Activated CD4-positive, alpha-beta T cell treated with anti-CD3 and anti-CD28 coated beads for 36 hours (primary cell): ENCODE data around the gene VPS13D. TPM values are rescaled to one million over a fixed set of nuclear protein-coding genes. Genes with fewer than 3 reads are reported as not detected.
"Not testable (repeated sequence)": the region's sequence is repeated elsewhere in the genome, so short reads cannot be mapped to it uniquely, and the experiment has no call there.

ENCODE experiments used
- ATAC-seq: fragments of 200-7000 bp; cut with Tn5 transposase; one replicate; pipeline ENCODE4 v1.10.0; 2021; ENCODE audit warnings: mild to moderate bottlenecking, moderate library complexity
- CTCF ChIA-PET: fragments of 350-600 bp; sonication (Branson Sonifier 250); formaldehyde crosslinking; loops from one replicate; lab custom pipeline; 2021; ENCODE audit warnings: antibody characterized with exemption; lab: Charles Lee
- POLR2A ChIA-PET: fragments of 350-600 bp; sonication (Branson Sonifier 250); formaldehyde crosslinking; loops from one replicate; lab custom pipeline; 2021; ENCODE audit warnings: antibody characterized with exemption, inconsistent platforms; lab: Charles Lee
- DNase-seq: peaks from one replicate; pipeline ENCODE4 v3.0.0-alpha.2; 2020
- H3K27ac Mint-ChIP-seq: one replicate; pipeline ENCODE4 v1.8.0; 2021; ENCODE audit warnings: mixed read lengths
- H3K27me3 Mint-ChIP-seq: one replicate; pipeline ENCODE4 v1.8.0; 2021; ENCODE audit warnings: mixed read lengths
- H3K36me3 Mint-ChIP-seq: one replicate; pipeline ENCODE4 v1.8.0; 2021; ENCODE audit warnings: low read depth, mixed read lengths
- H3K4me1 Mint-ChIP-seq: one replicate; pipeline ENCODE4 v1.8.0; 2021; ENCODE audit warnings: mixed read lengths
- H3K4me3 Mint-ChIP-seq: one replicate; pipeline ENCODE4 v1.8.0; 2021; ENCODE audit warnings: mild to moderate bottlenecking, moderate library complexity, mixed read lengths
- H3K9me3 Mint-ChIP-seq: one replicate; pipeline ENCODE4 v1.8.0; 2021; ENCODE audit warnings: low read depth, mixed read lengths
- intact Hi-C, 2 experiments: fragments of 100-400 bp; cut with DNase I in 1 of 2; cut with micrococcal nuclease in 1 of 2; formaldehyde crosslinking; loops; one replicate each; pipeline versions ENCODE4 v1.14.2 to v1.15.1; 2022 to 2024; cut with DNase I, micrococcal nuclease
- total RNA-seq, 2 experiments: library from RNA; stranded (reverse); gene quantifications; one replicate each; pipeline ENCODE4 v1.2.3, GENCODE V29; 2021

Gene VPS13D
- total RNA-seq, 2 experiments from 2014 or later: 20.6 to 22.9 TPM

GRCh38 chr1:12469990-12470389 lies 240.2 kb downstream of the VPS13D start:
- intact Hi-C loops: no loop called here
- Mint-ChIP-seq H3K9me3 (no peaks in the 10 kb centered on the region), H3K4me1 (peaks cover 74% of the 10 kb centered on the region), H3K27ac (peak overlapping the region; percentile 22), H3K4me3 (no peak overlapping the region), H3K36me3 (peaks cover 30% of the 10 kb centered on the region), H3K27me3 (no peaks in the 10 kb centered on the region)
- no peak for DNase-seq
- CTCF ChIA-PET: interaction anchor here (0.7 kb wide), 1 partner anchor 890 kb away, joined by 4 read pairs; no protein-coding TSS in a partner anchor
- no peak for ATAC-seq
- POLR2A ChIA-PET: no interaction called here

- CTCF ChIA-PET: interaction anchor here (0.6 kb wide), 2 partner anchors 19 to 130 kb away, joined by 3 to 4 read pairs; no protein-coding TSS in a partner anchor
- H3K27ac Mint-ChIP-seq, DNase-seq, H3K4me3 Mint-ChIP-seq, H3K9me3 Mint-ChIP-seq, intact Hi-C loops, H3K27me3 Mint-ChIP-seq, ATAC-seq, POLR2A ChIA-PET: not testable (repeated sequence)
- Mint-ChIP-seq H3K4me1 (peaks cover 83% of the 10 kb centered on the region), H3K36me3 (peaks cover 27% of the 10 kb centered on the region)
Observed at GRCh38 chr1:12470916-12471315, 241.1 kb downstream of the VPS13D start.

- intact Hi-C loops: loop anchor here in 1 of 2 experiments (2.0 kb wide), 1 partner anchor 147 kb away; the partner anchor contains the start of gene DHRS3
- H3K4me3 Mint-ChIP-seq: peak overlapping the region; percentile 59
- ATAC-seq (no peak), DNase-seq (no peak)
- peak overlapping the region; percentile 97 for H3K27ac Mint-ChIP-seq
- peaks cover 89% of the 10 kb centered on the region for H3K4me1 Mint-ChIP-seq
- ChIA-PET POLR2A (interaction anchor here (0.5 kb wide), 1 partner anchor 14 kb away, joined by 3 read pairs; no protein-coding TSS in a partner anchor), CTCF (interaction anchor here (0.6 to 1.4 kb wide), 6 partner anchors 22 to 181 kb away, joined by 3 to 4 read pairs (median 4); no protein-coding TSS in a partner anchor)
- H3K36me3 Mint-ChIP-seq: peaks cover 28% of the 10 kb centered on the region
- H3K27me3 Mint-ChIP-seq: no peaks in the 10 kb centered on the region
- no peaks in the 10 kb centered on the region for H3K9me3 Mint-ChIP-seq
Observed at GRCh38 chr1:12472156-12472797, 242.4 kb downstream of the VPS13D start.

GRCh38 chr1:12472798-12473551 lies 243.1 kb downstream of the VPS13D start:
- peaks cover 31% of the 10 kb centered on the region for H3K36me3 Mint-ChIP-seq

GRCh38 chr1:12473596-12474362 lies 243.9 kb downstream of the VPS13D start:
- ChIA-PET POLR2A (no interaction called here), CTCF (interaction anchor here (0.6 to 0.9 kb wide), 4 partner anchors 14 to 377 kb away, joined by 3 to 4 read pairs (median 4); no protein-coding TSS in a partner anchor)
- intact Hi-C loops: loop anchor here (1.0 to 2.0 kb wide), 6 partner anchors 24 to 146 kb away; partner anchors contain the start of gene DHRS3 (in 1 of the 2)
- Mint-ChIP-seq H3K27me3 (no peaks in the 10 kb centered on the region), H3K36me3 (peaks cover 34% of the 10 kb centered on the region), H3K4me3 (no peak overlapping the region), H3K4me1 (peaks cover 90% of the 10 kb centered on the region), H3K27ac (peak overlapping the region; percentile 97), H3K9me3 (no peaks in the 10 kb centered on the region)
- no peak for DNase-seq
- ATAC-seq: no peak

More at GRCh38 chr1:12472798-12473551, 243.1 kb downstream of the VPS13D start:
- ATAC-seq: peak; percentile 94
- peak overlapping the region; percentile 59 for H3K4me3 Mint-ChIP-seq
- intact Hi-C loops: loop anchor here (1.0 to 2.0 kb wide), 6 partner anchors 24 to 146 kb away; partner anchors contain the start of gene DHRS3 (in 1 of the 2)
- DNase-seq: peak; percentile 91
- H3K4me1 Mint-ChIP-seq: peaks cover 89% of the 10 kb centered on the region
- ChIA-PET POLR2A (interaction anchor here (0.5 kb wide), 1 partner anchor 14 kb away, joined by 3 read pairs; no protein-coding TSS in a partner anchor), CTCF (interaction anchor here (0.6 to 1.4 kb wide), 3 partner anchors 22 to 109 kb away, joined by 4 read pairs; no protein-coding TSS in a partner anchor)
- peak overlapping the region; percentile 97 for H3K27ac Mint-ChIP-seq
- no peaks in the 10 kb centered on the region for H3K9me3 Mint-ChIP-seq
- H3K27me3 Mint-ChIP-seq: no peaks in the 10 kb centered on the region

- Mint-ChIP-seq H3K27me3 (no peaks in the 10 kb centered on the region), H3K36me3 (peaks cover 38% of the 10 kb centered on the region), H3K9me3 (no peaks in the 10 kb centered on the region), H3K4me1 (peaks cover 95% of the 10 kb centered on the region), H3K27ac (peak overlapping the region; percentile 58), H3K4me3 (no peak overlapping the region)
- intact Hi-C loops: no loop called here
- ChIA-PET POLR2A (interaction anchor here (0.6 kb wide), 1 partner anchor 26 kb away, joined by 7 read pairs; no protein-coding TSS in a partner anchor), CTCF (interaction anchor here (0.5 to 1.2 kb wide), 7 partner anchors 27 to 275 kb away, joined by 3 to 4 read pairs (median 3); no protein-coding TSS in a partner anchor)
- DNase-seq: no peak
- ATAC-seq: no peak
Observed at GRCh38 chr1:12475101-12475500, 245.3 kb downstream of the VPS13D start.

- ATAC-seq (no peak), DNase-seq (no peak)
- peaks cover 40% of the 10 kb centered on the region for H3K36me3 Mint-ChIP-seq
- intact Hi-C loops: no loop called here
- H3K4me3 Mint-ChIP-seq: no peak overlapping the region
- peak overlapping the region; percentile 58 for H3K27ac Mint-ChIP-seq
- POLR2A ChIA-PET: interaction anchor here (0.5 kb wide), 1 partner anchor 25 kb away, joined by 8 read pairs; no protein-coding TSS in a partner anchor
- CTCF ChIA-PET: interaction anchor here (0.9 to 1.2 kb wide), 5 partner anchors 27 to 45 kb away, joined by 3 to 4 read pairs (median 3); no protein-coding TSS in a partner anchor
- H3K4me1 Mint-ChIP-seq: peaks cover 96% of the 10 kb centered on the region
- H3K27me3 Mint-ChIP-seq: no peaks in the 10 kb centered on the region
- no peaks in the 10 kb centered on the region for H3K9me3 Mint-ChIP-seq
Observed at GRCh38 chr1:12475530-12475934, 245.7 kb downstream of the VPS13D start.

GRCh38 chr1:12475947-12476346 lies 246.1 kb downstream of the VPS13D start:
- no peak overlapping the region for H3K4me3 Mint-ChIP-seq
- DNase-seq (peak; percentile 25), ATAC-seq (no peak)
- intact Hi-C loops: no loop called here
- H3K27ac Mint-ChIP-seq: peak overlapping the region; percentile 56
- no peaks in the 10 kb centered on the region for H3K9me3 Mint-ChIP-seq
- peaks cover 40% of the 10 kb centered on the region for H3K36me3 Mint-ChIP-seq
- CTCF ChIA-PET: interaction anchor here (0.9 to 1.2 kb wide), 4 partner anchors 26 to 44 kb away, joined by 3 to 4 read pairs (median 4); no protein-coding TSS in a partner anchor
- no peaks in the 10 kb centered on the region for H3K27me3 Mint-ChIP-seq
- peaks cover 99% of the 10 kb centered on the region for H3K4me1 Mint-ChIP-seq
- POLR2A ChIA-PET: interaction anchor here (0.5 kb wide), 1 partner anchor 26 kb away, joined by 8 read pairs; no protein-coding TSS in a partner anchor

- CTCF ChIA-PET: interaction anchor here (0.6 to 1.7 kb wide), 4 partner anchors 26 to 347 kb away, joined by 3 to 4 read pairs (median 4); no protein-coding TSS in a partner anchor
- no peaks in the 10 kb centered on the region for H3K27me3 Mint-ChIP-seq
- POLR2A ChIA-PET: no interaction called here
- peaks cover 36% of the 10 kb centered on the region for H3K36me3 Mint-ChIP-seq
- H3K4me1 Mint-ChIP-seq: peaks cover 100% of the 10 kb centered on the region
- intact Hi-C loops: no loop called here
- no peak for ATAC-seq
- no peaks in the 10 kb centered on the region for H3K9me3 Mint-ChIP-seq
- H3K27ac Mint-ChIP-seq: no peak overlapping the region
- H3K4me3 Mint-ChIP-seq: no peak overlapping the region
- DNase-seq: no peak
Observed at GRCh38 chr1:12477314-12477713, 247.5 kb downstream of the VPS13D start.

- Mint-ChIP-seq H3K27me3 (no peaks in the 10 kb centered on the region), H3K27ac (peak overlapping the region; percentile 87), H3K4me1 (peaks cover 92% of the 10 kb centered on the region), H3K36me3 (peaks cover 31% of the 10 kb centered on the region), H3K4me3 (peak overlapping the region; percentile 37), H3K9me3 (no peaks in the 10 kb centered on the region)
- intact Hi-C loops: no loop called here
- ATAC-seq (peak; percentile 15), DNase-seq (peak; percentile 49)
- ChIA-PET CTCF (interaction anchor here (0.6 to 2.3 kb wide), 3 partner anchors 26 to 201 kb away, joined by 3 to 4 read pairs (median 4); no protein-coding TSS in a partner anchor), POLR2A (interaction anchor here (0.6 to 1.3 kb wide), 3 partner anchors 33 to 570 kb away, joined by 3 to 5 read pairs (median 4); no protein-coding TSS in a partner anchor)
Observed at GRCh38 chr1:12477936-12478611, 248.2 kb downstream of the VPS13D start.
